ENCODE results near the gene PRC1.
"Not testable (repeated sequence)": the region's sequence is repeated elsewhere in the genome, so short reads cannot be mapped to it uniquely, and the experiment has no call there.

The PRC1 gene

DNA sequence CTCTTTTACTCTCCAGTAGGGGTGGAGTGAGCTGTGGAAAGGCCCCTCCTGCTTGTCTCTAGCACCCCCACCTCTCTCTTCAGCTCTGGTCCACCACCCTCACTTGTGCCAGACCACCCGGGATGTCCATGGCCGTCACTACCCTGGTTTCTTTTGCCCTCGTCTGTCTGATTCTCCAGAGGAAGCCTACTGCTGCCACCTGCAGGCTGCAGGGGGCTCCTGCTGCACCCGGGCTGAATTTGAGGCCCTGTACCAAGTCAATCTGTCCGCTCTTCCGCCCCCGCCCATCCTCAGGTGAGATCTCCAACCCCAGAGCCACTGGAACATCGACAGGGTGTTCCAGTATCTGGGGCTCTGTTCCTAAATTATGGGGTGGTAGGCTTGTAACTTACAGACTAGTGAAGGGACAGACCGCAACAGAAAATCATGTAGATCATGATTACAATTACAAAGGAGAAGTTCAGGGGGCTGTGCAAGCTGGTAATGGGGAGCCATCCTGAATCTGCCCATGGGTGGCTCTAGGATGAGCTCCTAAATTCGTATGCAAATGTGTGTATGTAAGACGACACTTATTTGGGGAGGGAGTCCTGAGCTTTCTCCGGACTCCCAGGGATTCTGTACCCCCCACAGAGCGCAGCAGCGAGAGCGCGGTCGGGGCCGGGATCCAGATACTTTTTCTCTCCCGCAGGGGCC, 59.9 kb downstream of the PRC1 start:
- DNase-seq (ENCODE audit: low spot score) = peak; percentile 90

GRCh38 chr15:90933301-90933700, 61.0 kb downstream of the PRC1 start:
- no peak for DNase-seq (ENCODE audit: low spot score)

DNA sequence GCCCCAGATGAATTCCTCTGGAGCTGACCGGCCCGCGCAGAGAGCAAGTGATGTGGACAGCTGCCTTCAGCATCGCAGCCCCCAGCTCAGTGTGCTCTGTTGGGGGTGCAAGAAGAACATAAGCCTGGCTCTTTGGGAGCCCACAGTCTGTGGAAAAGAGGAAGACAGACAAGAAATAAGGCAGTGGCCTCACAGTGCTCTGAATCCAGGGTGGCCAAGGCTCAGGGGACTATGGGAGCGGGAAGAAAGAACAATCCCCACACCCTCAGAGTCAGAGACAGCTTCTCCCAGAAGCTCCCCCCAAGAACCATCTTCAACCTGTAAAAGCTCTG, 61.7 kb downstream of the PRC1 start:
- no peak for DNase-seq (ENCODE audit: low spot score)

DNA sequence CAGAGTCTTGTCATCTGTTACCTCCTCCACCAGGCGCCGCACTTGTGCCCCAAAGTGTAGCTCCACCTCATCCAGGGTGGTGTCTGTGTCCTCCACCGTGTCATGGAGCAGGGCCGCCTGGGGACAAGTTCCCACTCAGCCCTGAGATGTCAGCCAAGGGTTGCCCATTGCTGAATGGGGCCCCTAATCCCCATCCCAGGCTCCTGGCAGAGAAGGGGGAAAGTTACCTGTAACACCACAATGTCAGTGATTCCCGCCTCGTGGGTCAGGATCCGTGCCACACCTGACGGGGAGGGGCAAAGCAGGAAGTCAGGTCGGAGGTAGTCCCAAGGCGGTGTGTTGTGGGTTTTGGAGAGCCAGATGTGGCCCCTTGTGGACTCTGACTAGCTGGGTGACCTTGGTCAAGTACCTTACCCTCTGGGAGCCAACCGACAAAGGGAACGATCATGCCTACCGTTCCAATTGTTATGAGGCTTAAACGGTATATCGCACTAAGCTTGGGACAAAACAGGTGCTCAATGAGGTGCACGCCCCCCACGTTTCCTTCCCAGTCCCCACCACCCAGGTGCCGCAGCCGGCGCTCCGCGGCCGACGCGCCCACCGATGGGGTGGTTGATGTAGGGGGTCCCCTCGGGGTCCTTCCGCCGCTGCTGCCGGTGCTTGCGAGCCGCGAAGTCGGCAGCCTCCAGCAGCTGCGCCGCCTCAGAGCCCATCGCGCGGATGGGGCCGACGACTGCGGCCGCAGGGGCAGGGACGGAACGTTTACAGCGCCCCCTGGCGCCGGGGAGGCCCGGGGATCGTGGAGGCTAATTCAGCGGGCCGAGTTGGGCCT, 62.3 kb downstream of the PRC1 start, which contains the start of gene HDDC3:
Gene HDDC3, minus strand, starts transcription at position 722 of the 832 bp plus-strand sequence. Its CDS starts 9 bp downstream, at position 713.
- DNase-seq (ENCODE audit: low spot score) = peak; percentile 89

DNA sequence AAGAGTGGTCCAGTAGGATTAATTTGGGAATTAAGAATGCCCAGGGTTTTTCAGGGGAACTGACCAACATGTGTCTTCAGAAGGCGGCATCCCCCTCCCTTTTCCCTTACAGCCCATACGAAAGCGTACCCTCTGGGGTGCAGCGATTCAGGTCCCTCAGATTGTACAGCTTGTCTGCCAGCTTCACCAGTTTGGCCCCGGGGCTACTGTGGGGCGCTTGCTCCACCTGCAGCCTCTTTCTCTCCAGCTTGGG, 62.8 kb downstream of the PRC1 start:
- no peak for DNase-seq (ENCODE audit: low spot score)

GRCh38 chr15:90930861-90931574, 63.3 kb downstream of the PRC1 start:
- DNase-seq (ENCODE audit: low spot score) = peak; percentile 61

DNA sequence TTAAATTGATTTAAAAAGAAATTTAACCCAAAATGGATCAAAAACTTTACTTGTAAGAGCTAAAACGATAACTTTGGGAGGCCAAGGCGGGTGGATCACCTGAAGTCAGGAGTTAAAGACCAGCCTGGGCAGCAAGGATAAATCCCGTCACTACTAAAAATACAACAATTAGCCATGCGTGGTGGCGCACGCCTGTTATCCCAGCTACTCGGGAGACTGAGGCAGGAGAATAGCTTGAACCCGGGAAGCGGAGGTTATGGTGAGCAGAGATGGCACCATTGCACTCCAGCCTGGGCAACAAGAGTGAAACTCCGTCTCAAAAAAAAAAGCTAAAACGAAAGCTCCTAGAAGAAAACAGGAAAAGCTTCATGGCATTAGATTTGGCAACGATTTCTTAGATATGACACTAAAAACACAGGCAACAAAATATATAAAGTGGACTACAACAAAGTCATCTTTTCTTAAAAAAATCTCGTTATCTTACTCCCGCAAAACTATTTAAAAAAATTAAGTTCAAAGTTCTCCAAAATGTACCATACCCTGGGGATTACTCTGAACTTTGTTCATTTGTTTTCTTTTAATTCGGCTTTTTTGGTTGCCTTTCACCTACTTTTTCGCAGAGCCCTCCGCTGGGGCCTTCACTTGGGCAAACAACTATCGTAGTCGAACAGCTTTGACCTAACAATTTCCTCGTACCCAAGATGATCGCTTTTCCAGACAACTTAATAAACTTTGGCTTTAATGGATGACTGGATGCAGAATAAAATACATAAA, 64.9 kb downstream of the PRC1 start:
- no peak for DNase-seq (ENCODE audit: low spot score)

GRCh38 chr15:90928106-90928505, 66.2 kb downstream of the PRC1 start:
- not testable (repeated sequence) for DNase-seq (ENCODE audit: low spot score)

- not testable (repeated sequence) for DNase-seq (ENCODE audit: low spot score)
Measured at GRCh38 chr15:90926766-90927165, 67.6 kb downstream of the PRC1 start.

DNA sequence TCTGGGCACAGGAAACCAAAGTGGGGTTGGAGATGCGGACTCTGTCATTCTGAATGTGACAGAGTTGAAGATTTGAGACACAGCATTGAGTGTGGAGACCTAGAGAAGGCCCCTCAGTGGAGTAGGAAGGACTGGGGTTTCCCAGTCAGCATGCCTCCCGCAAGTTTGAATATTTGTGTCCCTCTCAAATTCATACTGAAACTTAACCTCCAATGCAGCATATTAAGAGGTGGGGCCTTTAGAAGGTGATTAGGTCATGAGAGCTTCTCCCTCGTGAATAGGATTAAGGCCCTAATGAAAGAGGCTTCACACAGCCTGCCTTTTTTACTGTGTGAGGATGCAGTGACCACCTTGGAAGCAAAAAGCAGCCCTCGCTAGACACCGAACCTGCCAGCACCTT, 70.0 kb downstream of the PRC1 start:
- DNase-seq (ENCODE audit: low spot score) = no peak

DNA sequence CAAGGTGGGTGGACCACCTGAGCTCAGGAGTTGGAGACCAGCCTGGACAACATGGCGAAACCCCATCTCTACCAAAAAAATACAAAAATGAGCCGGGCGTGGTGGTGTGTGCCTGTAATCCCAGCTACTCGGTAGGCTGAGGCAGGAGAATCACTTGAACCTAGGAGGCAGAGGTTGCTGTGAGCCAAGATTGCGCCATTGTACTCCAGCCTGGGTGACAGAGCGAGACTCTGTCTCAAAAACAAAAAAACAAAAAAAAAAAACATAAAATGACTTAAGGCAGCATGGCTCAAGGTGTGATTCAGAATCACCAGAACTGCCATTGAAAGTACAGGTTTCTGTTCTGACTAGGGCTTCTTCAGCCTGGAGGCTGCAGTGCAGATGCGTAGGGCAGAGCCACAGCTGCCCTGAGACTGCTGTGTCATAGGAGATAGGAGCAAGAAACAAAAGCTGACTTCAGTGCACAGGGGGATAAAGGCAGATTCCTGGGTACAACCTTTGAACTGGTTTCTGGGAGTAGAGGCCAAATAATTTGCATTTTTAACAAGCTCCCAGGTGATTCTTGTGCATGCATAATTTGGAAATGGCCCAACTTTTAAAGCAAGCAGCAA, 71.5 kb downstream of the PRC1 start:
- DNase-seq (ENCODE audit: low spot score) = not testable (repeated sequence)

DNA sequence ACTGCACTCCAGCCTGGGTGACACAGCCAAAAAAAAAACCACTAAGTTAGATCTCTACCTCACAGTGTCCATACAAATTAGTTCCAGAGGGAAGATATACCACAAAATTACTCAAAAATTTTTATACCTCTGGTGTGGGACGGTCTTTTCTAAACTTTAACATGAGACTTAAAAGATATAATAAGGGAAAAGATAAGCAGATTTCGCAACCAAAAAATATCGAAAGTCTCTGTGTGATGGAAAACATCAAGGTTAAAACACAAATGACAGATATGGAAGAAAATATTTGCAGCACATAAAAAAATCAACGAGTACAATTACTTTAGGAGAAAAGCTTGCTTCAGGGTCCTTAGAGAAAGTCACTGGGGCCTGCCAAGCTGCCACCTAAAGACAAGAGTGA, 72.4 kb downstream of the PRC1 start:
- no peak for DNase-seq (ENCODE audit: low spot score)

GRCh38 chr15:90918835-90919234, 75.5 kb downstream of the PRC1 start:
- no peak for DNase-seq (ENCODE audit: low spot score)

- DNase-seq (ENCODE audit: low spot score) = no peak
Measured at GRCh38 chr15:90918034-90918788, 76.1 kb downstream of the PRC1 start.

DNA sequence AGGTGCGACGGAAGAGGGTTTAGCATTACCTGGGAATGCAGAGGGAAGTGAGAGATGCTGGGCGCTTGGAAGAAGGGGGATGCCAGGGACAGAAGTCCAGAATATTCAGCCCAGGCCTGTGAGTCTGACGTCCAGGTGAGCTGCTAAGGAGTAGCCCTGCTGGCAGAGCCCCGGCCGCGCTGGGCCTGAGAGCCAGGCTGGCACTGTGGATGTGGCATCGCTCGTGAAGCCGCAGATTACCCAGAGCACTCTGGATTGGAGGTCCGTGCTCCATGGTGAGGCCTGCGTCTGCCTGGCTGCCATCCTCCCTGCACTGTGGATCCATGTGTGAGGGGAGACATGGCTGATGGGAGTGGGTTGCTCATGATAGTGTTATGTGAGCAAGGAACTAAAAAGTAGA, 76.8 kb downstream of the PRC1 start:
- DNase-seq (ENCODE audit: low spot score) = no peak

DNA sequence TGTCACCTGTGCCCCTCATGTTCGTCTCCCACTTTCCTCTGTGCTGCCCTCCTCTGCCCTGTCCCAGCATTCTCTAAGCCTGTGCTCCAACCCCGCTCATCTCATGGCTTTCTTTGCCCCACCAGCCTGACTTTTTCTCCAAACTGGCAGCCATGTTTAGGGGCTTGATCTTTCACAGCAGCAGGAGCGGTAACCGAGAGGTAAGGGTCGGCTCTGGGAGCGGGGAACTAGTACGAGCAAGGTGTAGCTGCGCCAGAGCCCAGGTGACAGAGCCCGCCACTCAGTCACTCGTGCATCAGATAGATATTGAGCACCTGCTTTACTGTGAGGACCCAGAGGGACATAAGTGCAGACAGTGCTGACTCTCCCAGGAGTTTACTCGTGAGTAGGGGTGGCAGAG, 77.9 kb downstream of the PRC1 start:
- no peak for DNase-seq (ENCODE audit: low spot score)

All from RKO (cell line).